Neural cell (in vitro differentiated cells): Measurements from ENCODE around the gene PARP12. TPM values are rescaled to one million over a fixed set of nuclear protein-coding genes. Genes with fewer than 3 reads are reported as not detected.

ENCODE experiments used
- H2AFZ ChIP-seq: fragments of 200-600, 300-800 bp; sonication (generic), shearing (Covaris generic); 2 replicates; pipeline ENCODE4 v1.6.0; 2014; ENCODE audit warnings: low read depth, mild to moderate bottlenecking, antibody characterized with exemption, low read length, moderate library complexity
- H3F3A ChIP-seq: fragments of 200-600 bp; shearing (Covaris generic); 2 replicates; pipeline ENCODE4 v1.6.1; 2016; ENCODE audit warnings: mild to moderate bottlenecking, moderate library complexity, mixed read lengths, antibody characterized with exemption, low read length; ENCODE audit not compliant: insufficient read depth, poor library complexity, severe bottlenecking
- H3K27ac ChIP-seq: fragments of 200-600, 300-800 bp; sonication (generic), shearing (Covaris generic); 2 replicates; pipeline ENCODE4 v1.5.1; 2014; ENCODE audit warnings: mild to moderate bottlenecking, low read length, moderate library complexity
- H3K27me3 ChIP-seq: fragments of 300-800, 200-600 bp; sonication (generic), shearing (Covaris generic); 2 replicates; pipeline ENCODE4 v1.6.0; 2014; ENCODE audit warnings: mild to moderate bottlenecking, low read depth, low read length, moderate library complexity; ENCODE audit not compliant: insufficient read depth
- H3K36me3 ChIP-seq: fragments of 300-800, 200-600 bp; sonication (generic), shearing (Covaris generic); 2 replicates; pipeline ENCODE4 v1.5.1; 2014; ENCODE audit warnings: mild to moderate bottlenecking, antibody characterized with exemption, low read length, moderate library complexity; ENCODE audit not compliant: insufficient read depth
- H3K4me2 ChIP-seq: fragments of 300-800, 200-600 bp; sonication (generic), shearing (Covaris generic); 2 replicates; pipeline ENCODE4 v1.6.0; 2014; ENCODE audit warnings: mild to moderate bottlenecking, low read length
- H3K4me3 ChIP-seq: fragments of 300-800, 200-600 bp; sonication (generic), shearing (Covaris generic); 2 replicates; pipeline ENCODE4 v1.5.1; 2014; ENCODE audit warnings: mild to moderate bottlenecking, low read length, moderate library complexity
- H3K79me2 ChIP-seq: fragments of 200-600 bp; shearing (Covaris generic); replicated peaks from 2 replicates; pipeline ENCODE4 v1.6.0; 2014; ENCODE audit warnings: mild to moderate bottlenecking, low read length, moderate library complexity; ENCODE audit not compliant: insufficient read depth
- H3K9ac ChIP-seq: fragments of 300-800, 200-600 bp; sonication (generic), shearing (Covaris generic); 2 replicates; pipeline ENCODE4 v1.6.1; 2016; ENCODE audit warnings: mild to moderate bottlenecking, low read length, mixed read lengths
- H3K9me2 ChIP-seq: fragments of 200-600 bp; shearing (Covaris generic); 2 replicates; pipeline ENCODE4 v1.6.1; 2016; ENCODE audit warnings: mild to moderate bottlenecking, low read length, mixed read lengths; ENCODE audit not compliant: insufficient read depth
- H3K9me3 ChIP-seq: fragments of 200-600, 300-800 bp; sonication (generic), shearing (Covaris generic); 2 replicates; pipeline ENCODE4 v1.6.1; 2016; ENCODE audit warnings: mild to moderate bottlenecking, mixed run types, low read length, moderate library complexity, mixed read lengths
- H4K20me1 ChIP-seq: fragments of 200-600 bp; shearing (Covaris generic); 2 replicates; pipeline ENCODE4 v1.6.1; 2016; ENCODE audit warnings: mild to moderate bottlenecking, mixed run types; ENCODE audit not compliant: insufficient read depth
- CTCF ChIP-seq: fragments of 450-650 bp; IDR thresholded peaks from 2 replicates; pipeline ENCODE4 v1.5.1; 2014; ENCODE audit warnings: antibody characterized with exemption, mild to moderate bottlenecking, moderate library complexity; ENCODE audit not compliant: poor library complexity, severe bottlenecking
- EP300 ChIP-seq: fragments of 450-650 bp; conservative IDR thresholded peaks from 2 replicates; pipeline ENCODE4 v1.6.1; 2014; ENCODE audit warnings: antibody characterized with exemption, mild to moderate bottlenecking, moderate library complexity; ENCODE audit not compliant: poor library complexity, severe bottlenecking
- EZH2 ChIP-seq: fragments of 200-600, 300-800 bp; shearing (Covaris generic), sonication (generic); IDR thresholded peaks from 2 replicates; pipeline ENCODE4 v1.6.1; 2014; ENCODE audit warnings: antibody characterized with exemption, low read length, borderline replicate concordance, mild to moderate bottlenecking; ENCODE audit not compliant: insufficient read depth, poor library complexity, severe bottlenecking
- MXI1 ChIP-seq: fragments of 450-650 bp; conservative IDR thresholded peaks from 2 replicates; pipeline ENCODE4 v1.6.1; 2014; ENCODE audit warnings: antibody characterized with exemption, mild to moderate bottlenecking; ENCODE audit not compliant: poor library complexity, severe bottlenecking
- POLR2AphosphoS5 ChIP-seq: IDR thresholded peaks from 2 replicates; pipeline ENCODE4 v1.6.1; 2012
- RAD21 ChIP-seq: fragments of 450-650 bp; conservative IDR thresholded peaks from 2 replicates; pipeline ENCODE4 v1.6.1; 2014; ENCODE audit warnings: antibody characterized with exemption, mild to moderate bottlenecking, moderate library complexity
- REST ChIP-seq: IDR thresholded peaks from 2 replicates; pipeline ENCODE4 v1.6.1; 2012; ENCODE audit warnings: borderline replicate concordance
- SMC3 ChIP-seq: fragments of 450-650 bp; conservative IDR thresholded peaks from 2 replicates; pipeline ENCODE4 v1.6.1; 2014; ENCODE audit warnings: antibody characterized with exemption, mild to moderate bottlenecking, moderate library complexity; ENCODE audit not compliant: poor library complexity
- TAF1 ChIP-seq: IDR thresholded peaks from 2 replicates; pipeline ENCODE4 v1.6.1; 2012; ENCODE audit warnings: low read depth
- polyA plus RNA-seq: library from polyadenylated mRNA; depleted of rRNA; stranded (reverse); fragments of >200 nt; gene quantifications from 2 replicates; pipeline ENCODE4 v1.2.3, GENCODE V29; 2014

PARP12 gene
- polyA plus RNA-seq, 1 donor from 2014 or later: not detected

GRCh38 chr7:140006600-140006999 lies 56.2 kb downstream of the PARP12 start:
- Histone ChIP-seq H3F3A (no peaks in the 10 kb centered on the region), H3K4me2 (no peak overlapping the region), H3K79me2 (no peaks in the 10 kb centered on the region), H3K27ac (no peak overlapping the region), H3K36me3 (no peaks in the 10 kb centered on the region), H3K9me2 (no peaks in the 10 kb centered on the region), H4K20me1 (no peaks in the 10 kb centered on the region), H3K9me3 (no peaks in the 10 kb centered on the region), H2AFZ (no peak overlapping the region), H3K9ac (no peak overlapping the region), H3K4me3 (no peak overlapping the region), H3K27me3 (no peaks in the 10 kb centered on the region)
- TF ChIP-seq SMC3: no peak
- no peak for TF ChIP-seq TAF1
- TF ChIP-seq EP300: no peak
- no peak for TF ChIP-seq MXI1
- TF ChIP-seq POLR2AphosphoS5: no peak

- no peak overlapping the region for H2AFZ ChIP-seq
- H3K4me3 ChIP-seq: no peak overlapping the region
- H3K4me2 ChIP-seq: no peak overlapping the region
- H4K20me1 ChIP-seq: no peaks in the 10 kb centered on the region
- no peaks in the 10 kb centered on the region for H3K9me3 ChIP-seq
- H3F3A ChIP-seq: no peaks in the 10 kb centered on the region
- H3K9ac ChIP-seq: no peak overlapping the region
- no peak overlapping the region for H3K27ac ChIP-seq
- H3K36me3 ChIP-seq: no peaks in the 10 kb centered on the region
- TF ChIP-seq MXI1 (no peak), SMC3 (no peak), EP300 (no peak), REST (no peak), TAF1 (no peak), POLR2AphosphoS5 (no peak)
- no peaks in the 10 kb centered on the region for H3K27me3 ChIP-seq
- no peaks in the 10 kb centered on the region for H3K9me2 ChIP-seq
- H3K79me2 ChIP-seq: no peaks in the 10 kb centered on the region
These were observed 56.8 kb downstream of the PARP12 start for GRCh38 chr7:140005754-140006503.

- no peaks in the 10 kb centered on the region for H3K79me2 ChIP-seq
- no peak overlapping the region for H2AFZ ChIP-seq
- H3K4me2 ChIP-seq: no peak overlapping the region
- no peak overlapping the region for H3K27ac ChIP-seq
- H3K9ac ChIP-seq: no peak overlapping the region
- TF ChIP-seq MXI1 (no peak), POLR2AphosphoS5 (no peak), RAD21 (no peak), EZH2 (no peak), CTCF (no peak), REST (no peak)
- H3K9me2 ChIP-seq: no peaks in the 10 kb centered on the region
- no peaks in the 10 kb centered on the region for H3F3A ChIP-seq
- H3K36me3 ChIP-seq: no peaks in the 10 kb centered on the region
- no peaks in the 10 kb centered on the region for H4K20me1 ChIP-seq
- H3K4me3 ChIP-seq: no peak overlapping the region
- H3K27me3 ChIP-seq: no peaks in the 10 kb centered on the region
- no peaks in the 10 kb centered on the region for H3K9me3 ChIP-seq
These were observed 57.4 kb downstream of the PARP12 start for GRCh38 chr7:140005341-140005740.
